Stomach smooth muscle (tissue), 2 donors: ENCODE data around the gene ETV5.
"Not testable (repeated sequence)": the region's sequence is repeated elsewhere in the genome, so short reads cannot be mapped to it uniquely, and the experiment has no call there.

ENCODE experiments used
- H3K27ac ChIP-seq: one replicate; pipeline ENCODE4 v1.7.0; 2013; ENCODE audit warnings: mild to moderate bottlenecking, low read length, inconsistent platforms
- H3K27me3 ChIP-seq, 2 donors: one replicate each; pipeline ENCODE4 v1.7.0; 2013; ENCODE audit warnings: low read length in 2 of 2; ENCODE audit not compliant: insufficient read depth in 2 of 2, control insufficient read depth in 1 of 2
- H3K36me3 ChIP-seq, 2 donors: one replicate each; pipeline ENCODE4 v1.7.0; 2013; ENCODE audit warnings: low read length in 2 of 2; ENCODE audit not compliant: control insufficient read depth in 2 of 2, insufficient read depth in 2 of 2
- H3K4me1 ChIP-seq: one replicate; pipeline ENCODE4 v1.7.0; 2013; ENCODE audit warnings: low read length; ENCODE audit not compliant: control insufficient read depth, insufficient read depth
- H3K4me3 ChIP-seq, 2 donors: one replicate each; pipeline ENCODE4 v1.7.0; 2013; ENCODE audit warnings: low read length in 2 of 2
- H3K9ac ChIP-seq, 2 donors: one replicate each; pipeline ENCODE4 v1.7.0; 2013; ENCODE audit warnings: low read length in 2 of 2, mild to moderate bottlenecking in 1 of 2
- H3K9me3 ChIP-seq, 2 donors: one replicate each; pipeline ENCODE4 v1.7.0; 2013; ENCODE audit warnings: low read length in 2 of 2; ENCODE audit not compliant: control insufficient read depth in 2 of 2
- donor health status: healthy.
- donor health status: Pancreatic carcinoma.

ETV5 gene

DNA sequence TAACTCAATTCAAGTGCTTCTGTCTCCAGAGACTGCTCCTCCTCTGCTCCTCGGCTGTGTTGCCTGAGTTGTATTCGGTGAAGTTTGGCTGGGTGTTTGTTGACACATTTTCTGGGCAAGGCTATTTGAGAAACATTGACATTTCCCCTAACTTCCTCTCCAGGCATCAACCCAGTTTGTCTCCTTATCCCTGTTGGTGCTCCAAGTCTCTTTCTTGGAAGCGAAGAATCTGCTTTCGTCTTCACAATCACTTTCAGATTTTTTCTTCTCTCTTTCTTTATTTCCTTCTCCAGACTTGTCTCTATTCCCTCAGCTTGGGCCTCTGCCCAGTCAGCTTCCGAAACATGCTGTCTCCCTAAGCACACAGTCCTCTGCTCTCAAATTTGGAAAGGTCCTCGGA lies 84.7 kb downstream of the ETV5 start:
- Histone ChIP-seq H3K36me3 (no peaks in the 10 kb centered on the region), H3K27ac (no peak overlapping the region), H3K4me3 (peak overlapping the region in 1 of 2 donors; percentile 9), H3K9me3 (no peaks in the 10 kb centered on the region), H3K4me1 (no peaks in the 10 kb centered on the region), H3K27me3 (no peaks in the 10 kb centered on the region), H3K9ac (no peak overlapping the region)

DNA sequence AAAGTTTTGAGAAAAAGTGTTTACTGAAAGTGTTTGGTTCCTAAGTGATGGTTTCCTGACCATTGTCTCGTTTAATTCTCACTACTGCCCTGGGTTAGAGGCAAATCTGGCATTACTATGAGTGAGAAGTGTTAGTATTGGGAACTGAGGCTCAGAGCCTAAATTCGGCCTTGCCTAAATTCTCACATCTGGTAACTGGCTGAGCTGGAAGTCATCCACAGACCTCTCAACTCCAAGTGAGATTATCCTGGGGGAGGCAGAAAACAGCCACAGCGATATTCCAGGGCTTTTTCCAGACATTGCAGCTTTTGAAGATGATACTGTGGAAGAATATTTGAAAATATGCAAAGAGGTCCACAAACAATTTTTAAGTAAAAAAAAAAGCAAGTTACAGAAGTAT lies 86.0 kb downstream of the ETV5 start:
- no peak overlapping the region for H3K27ac ChIP-seq
- H3K27me3 ChIP-seq = no peaks in the 10 kb centered on the region
- H3K9me3 ChIP-seq = no peaks in the 10 kb centered on the region
- no peaks in the 10 kb centered on the region for H3K36me3 ChIP-seq
- H3K4me3 ChIP-seq = no peak overlapping the region
- H3K9ac ChIP-seq = no peak overlapping the region
- no peaks in the 10 kb centered on the region for H3K4me1 ChIP-seq

DNA sequence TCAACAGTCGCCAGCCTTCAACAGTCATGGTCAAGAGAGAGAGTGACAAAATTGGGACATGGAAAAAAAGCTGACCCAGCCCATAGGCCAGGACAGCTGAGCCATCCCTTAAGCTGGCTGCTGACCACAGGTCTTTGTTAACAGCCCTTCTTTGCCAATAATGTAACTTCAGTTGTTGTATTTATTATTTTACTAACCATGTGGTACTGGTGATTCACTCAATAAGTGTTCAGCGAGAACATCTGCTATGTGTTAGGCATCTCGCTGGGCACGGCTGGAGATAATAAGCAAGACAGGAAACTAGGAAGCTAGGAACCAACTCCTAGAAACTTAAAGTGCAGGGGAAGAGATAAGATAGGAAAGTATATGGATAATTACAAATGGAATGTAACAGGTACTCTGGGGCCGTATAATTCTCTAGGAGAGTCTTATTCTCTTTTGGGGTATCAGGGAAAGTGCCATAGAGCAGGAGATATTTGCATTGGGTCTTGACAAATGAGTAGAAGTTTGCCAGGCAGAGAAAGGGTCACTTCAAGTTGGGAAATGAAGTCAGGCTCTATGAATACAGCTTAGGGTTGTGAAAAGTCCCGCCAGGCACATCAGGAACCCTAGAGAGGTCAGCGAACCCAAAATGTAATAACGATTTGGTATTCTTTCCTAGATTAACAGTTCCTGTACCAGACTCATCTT lies 87.1 kb downstream of the ETV5 start:
- H3K4me3 ChIP-seq = no peak overlapping the region
- H3K9me3 ChIP-seq = no peaks in the 10 kb centered on the region
- no peaks in the 10 kb centered on the region for H3K36me3 ChIP-seq
- no peaks in the 10 kb centered on the region for H3K27me3 ChIP-seq
- no peaks in the 10 kb centered on the region for H3K4me1 ChIP-seq
- H3K27ac ChIP-seq = no peak overlapping the region
- H3K9ac ChIP-seq = no peak overlapping the region

DNA sequence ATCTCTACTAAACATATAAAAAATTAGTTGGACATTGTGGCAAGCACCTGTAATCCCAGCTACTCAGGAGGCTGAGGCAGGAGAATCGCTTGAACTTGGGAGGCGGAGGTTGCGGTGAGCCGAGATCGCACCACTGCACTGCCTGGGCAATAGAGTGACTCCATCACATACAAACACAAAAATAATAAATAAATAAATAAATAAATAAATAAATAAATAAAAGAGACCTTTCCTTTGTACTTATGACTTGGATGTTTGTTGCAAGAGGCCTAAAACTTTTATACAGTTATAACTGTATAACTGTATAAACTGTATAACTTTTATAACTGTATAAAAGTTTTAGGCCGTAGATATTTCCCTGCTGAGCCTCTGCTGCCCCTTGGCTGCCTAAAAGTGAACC lies 87.6 kb downstream of the ETV5 start:
- not testable (repeated sequence) for H3K4me1 ChIP-seq, H3K4me3 ChIP-seq, H3K36me3 ChIP-seq, H3K9ac ChIP-seq, H3K27me3 ChIP-seq, H3K27ac ChIP-seq, H3K9me3 ChIP-seq

DNA sequence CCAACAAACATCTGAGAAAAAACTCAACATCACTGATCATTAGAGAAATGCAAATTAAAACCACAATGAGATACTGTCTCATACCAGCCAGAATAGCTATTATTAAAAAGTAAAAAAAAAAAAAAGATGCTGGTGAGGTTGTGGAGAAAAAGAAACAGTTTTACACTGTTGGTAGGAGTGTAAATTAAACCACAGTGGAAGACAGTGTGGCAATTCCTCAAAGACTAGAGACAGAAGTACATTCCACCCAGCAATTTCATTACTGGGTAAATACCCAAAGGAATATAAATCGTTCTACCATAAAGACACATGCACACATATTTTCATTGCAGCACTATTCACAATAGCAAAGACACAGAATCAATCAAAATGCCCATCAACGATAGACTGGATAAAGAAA lies 89.6 kb downstream of the ETV5 start:
- not testable (repeated sequence) for H3K4me3 ChIP-seq, H3K27ac ChIP-seq, H3K4me1 ChIP-seq, H3K36me3 ChIP-seq, H3K9me3 ChIP-seq, H3K27me3 ChIP-seq, H3K9ac ChIP-seq

DNA sequence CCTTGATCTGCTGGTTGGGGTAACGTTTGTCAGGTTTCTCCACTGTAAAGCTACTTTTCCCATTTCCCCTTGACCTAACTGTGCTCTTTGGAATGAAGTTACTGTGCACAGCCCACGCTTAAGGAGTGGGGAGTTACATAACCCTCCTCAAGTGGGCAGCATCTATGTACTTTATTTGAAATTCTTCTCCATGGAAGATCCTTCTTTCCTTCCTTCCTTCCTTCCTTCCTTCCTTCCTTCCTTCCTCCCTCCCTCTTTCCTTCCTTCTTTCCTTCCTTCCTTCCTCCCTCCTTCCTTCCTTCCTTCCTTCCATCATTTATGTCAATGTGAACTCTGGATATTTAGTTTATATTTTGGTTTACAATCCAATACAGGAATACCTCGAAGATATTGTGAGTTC lies 94.0 kb downstream of the ETV5 start:
- no peaks in the 10 kb centered on the region for H3K36me3 ChIP-seq
- peaks cover 0 to 3% of the 10 kb centered on the region in 2 donors for H3K27me3 ChIP-seq
- no peak overlapping the region for H3K27ac ChIP-seq
- H3K4me1 ChIP-seq = no peaks in the 10 kb centered on the region
- no peak overlapping the region for H3K9ac ChIP-seq
- H3K9me3 ChIP-seq = no peaks in the 10 kb centered on the region
- no peak overlapping the region for H3K4me3 ChIP-seq

DNA sequence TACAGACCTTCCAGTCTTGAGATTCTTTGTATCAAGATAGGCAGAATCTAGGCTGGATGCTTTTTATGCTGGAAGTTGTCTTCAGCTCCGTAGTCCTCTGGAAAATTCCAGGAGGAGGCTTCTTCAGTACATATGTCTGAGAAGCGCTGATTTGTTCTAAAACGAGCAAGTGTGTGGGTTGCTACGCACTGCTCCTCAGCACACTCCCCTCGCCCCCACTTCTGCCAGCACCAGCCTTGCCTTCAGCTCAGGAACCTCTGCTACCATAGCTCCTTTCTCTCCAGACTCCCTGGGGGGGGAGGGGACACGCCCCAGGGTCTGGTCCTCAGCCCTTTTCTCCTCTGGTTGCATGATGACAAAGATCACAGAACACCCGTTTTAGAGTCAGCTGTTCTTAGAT lies 95.6 kb downstream of the ETV5 start:
- Histone ChIP-seq H3K9ac (no peak overlapping the region), H3K27ac (no peak overlapping the region), H3K9me3 (no peaks in the 10 kb centered on the region), H3K27me3 (peaks cover 0 to 3% of the 10 kb centered on the region in 2 donors), H3K4me1 (no peaks in the 10 kb centered on the region), H3K36me3 (no peaks in the 10 kb centered on the region), H3K4me3 (no peak overlapping the region)

DNA sequence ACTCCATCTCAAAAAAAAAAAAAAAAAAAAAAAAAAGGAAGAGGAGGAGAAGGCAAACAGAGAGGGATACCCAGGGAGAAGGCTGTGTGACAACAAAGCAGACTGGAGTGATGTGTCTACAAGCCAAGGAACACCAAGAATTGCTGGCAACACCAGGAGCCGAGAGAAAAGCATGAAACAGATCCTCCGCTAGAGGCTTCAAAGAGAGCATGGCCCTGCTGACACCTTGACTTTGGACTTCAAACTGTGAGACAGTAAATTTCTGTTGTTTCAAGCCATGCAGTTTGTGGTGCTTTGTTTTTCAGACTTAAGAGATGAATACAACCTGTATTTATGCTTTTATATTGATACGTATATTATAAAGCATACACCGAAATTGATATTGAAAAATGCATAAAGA lies 96.8 kb downstream of the ETV5 start:
- H3K4me1 ChIP-seq = no peaks in the 10 kb centered on the region
- peaks cover 0 to 3% of the 10 kb centered on the region in 2 donors for H3K27me3 ChIP-seq
- H3K27ac ChIP-seq = no peak overlapping the region
- H3K9me3 ChIP-seq = no peaks in the 10 kb centered on the region
- no peak overlapping the region for H3K4me3 ChIP-seq
- no peaks in the 10 kb centered on the region for H3K36me3 ChIP-seq
- H3K9ac ChIP-seq = no peak overlapping the region

DNA sequence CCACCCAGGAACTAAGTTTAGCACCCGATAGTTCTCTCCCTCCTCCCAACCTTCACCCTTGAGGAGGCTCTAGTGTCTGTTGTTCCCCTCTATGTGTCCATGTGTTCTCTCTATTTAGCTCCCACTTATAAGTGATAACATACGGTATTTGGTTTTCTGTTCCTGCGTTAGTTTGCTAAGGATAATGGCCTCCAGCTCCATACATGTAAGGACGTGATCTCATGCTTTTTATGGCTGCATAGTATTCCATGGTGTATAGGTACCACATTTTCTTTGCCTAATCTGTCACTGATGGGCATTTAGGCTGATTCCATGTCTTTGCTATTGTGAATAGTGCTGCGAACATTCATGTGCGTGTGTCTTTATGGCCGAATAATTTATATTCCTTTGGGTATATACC lies 104.2 kb downstream of the ETV5 start:
- Histone ChIP-seq H3K27ac (no peak overlapping the region), H3K9me3 (no peaks in the 10 kb centered on the region), H3K36me3 (no peaks in the 10 kb centered on the region)

DNA sequence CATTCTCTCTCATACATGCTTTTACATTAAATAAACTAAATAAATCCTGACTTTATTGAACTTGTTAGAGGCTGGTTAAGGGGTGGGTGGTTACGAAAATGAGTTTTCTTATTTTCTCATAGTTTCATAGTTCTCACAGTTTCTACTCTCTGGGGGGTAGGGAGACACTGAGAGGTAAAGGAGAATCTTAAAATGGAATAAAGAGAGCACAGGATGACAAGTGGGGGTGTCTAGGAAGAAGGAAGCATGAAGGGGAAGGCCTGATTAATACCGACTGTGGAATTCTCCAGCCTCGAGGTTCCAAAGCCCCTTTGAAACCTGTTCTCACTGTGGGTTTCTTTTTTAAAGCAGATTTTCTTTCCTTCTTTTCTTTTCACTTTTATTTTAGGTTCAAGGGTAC lies 104.7 kb downstream of the ETV5 start:
- H3K27me3 ChIP-seq = peaks cover 0 to 2% of the 10 kb centered on the region in 2 donors
- H3K36me3 ChIP-seq = no peaks in the 10 kb centered on the region
- no peaks in the 10 kb centered on the region for H3K4me1 ChIP-seq
- no peak overlapping the region for H3K4me3 ChIP-seq
- no peak overlapping the region for H3K9ac ChIP-seq
- no peak overlapping the region for H3K27ac ChIP-seq
- H3K9me3 ChIP-seq = no peaks in the 10 kb centered on the region

More for the DNA sequence above, 104.2 kb downstream of the ETV5 start:
- H3K4me3 ChIP-seq = no peak overlapping the region
- no peak overlapping the region for H3K9ac ChIP-seq
- H3K4me1 ChIP-seq = no peaks in the 10 kb centered on the region
- H3K27me3 ChIP-seq = peaks cover 0 to 2% of the 10 kb centered on the region in 2 donors

DNA sequence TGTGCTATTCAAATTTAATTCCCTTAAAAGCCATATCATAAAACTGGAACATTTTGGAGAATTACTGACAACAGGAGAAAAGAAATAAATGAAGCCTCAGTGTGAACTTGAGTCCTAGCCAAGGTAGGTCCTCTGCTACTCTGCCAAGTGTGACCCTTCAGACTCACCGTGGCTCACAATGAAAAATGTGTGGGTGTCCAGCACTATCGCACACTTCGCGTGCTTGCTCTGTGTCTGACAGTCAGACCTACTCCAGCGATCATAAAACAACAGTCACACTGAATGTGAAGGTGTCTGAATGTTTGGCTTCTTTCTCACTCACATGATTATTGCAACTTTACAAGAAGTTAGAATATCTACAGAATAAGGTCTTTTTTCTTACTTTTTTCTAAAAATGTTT lies 105.3 kb downstream of the ETV5 start:
- Histone ChIP-seq H3K9me3 (no peaks in the 10 kb centered on the region), H3K27ac (no peak overlapping the region), H3K4me3 (no peak overlapping the region), H3K36me3 (no peaks in the 10 kb centered on the region), H3K9ac (no peak overlapping the region), H3K4me1 (no peaks in the 10 kb centered on the region), H3K27me3 (peaks cover 0 to 2% of the 10 kb centered on the region in 2 donors)
